Fibroblast of pulmonary artery (primary cell): Measurements from ENCODE around the gene CPEB4.

Experiments used
- DNase-seq: peaks from one replicate; pipeline ENCODE4 v3.0.0-alpha.2; 2010; ENCODE audit warnings: low read depth
- H3K4me3 ChIP-seq: replicated peaks from 2 replicates; pipeline ENCODE4 v1.5.1; 2011; ENCODE audit warnings: low read depth, mild to moderate bottlenecking, control low read depth, low read length, moderate library complexity
- CTCF ChIP-seq: IDR thresholded peaks from 2 replicates; pipeline ENCODE4 v1.5.1; 2011; ENCODE audit warnings: mild to moderate bottlenecking, control low read depth, low read length, inconsistent platforms; ENCODE audit errors: missing control alignments

Gene CPEB4

GRCh38 chr5:173922527-173922926 is 34.4 kb downstream of the CPEB4 start:
- TF ChIP-seq CTCF = no peak
- DNase-seq = no peak
- no peak overlapping the region for H3K4me3 ChIP-seq

- no peak for TF ChIP-seq CTCF
- H3K4me3 ChIP-seq = no peak overlapping the region
- peak; percentile 49 for DNase-seq
Observed at GRCh38 chr5:173923218-173924095, 35.3 kb downstream of the CPEB4 start.

- DNase-seq = no peak
- no peak for TF ChIP-seq CTCF
- no peak overlapping the region for H3K4me3 ChIP-seq
Observed at GRCh38 chr5:173924899-173925298, 36.8 kb downstream of the CPEB4 start.

- peak; percentile 68 for TF ChIP-seq CTCF
- no peak overlapping the region for H3K4me3 ChIP-seq
- DNase-seq = peak; percentile 69
Observed at GRCh38 chr5:173925449-173926071, 37.4 kb downstream of the CPEB4 start.

- TF ChIP-seq CTCF = no peak
- no peak overlapping the region for H3K4me3 ChIP-seq
- peak; percentile 57 for DNase-seq
Observed at GRCh38 chr5:173926359-173926758, 38.2 kb downstream of the CPEB4 start.

- no peak for TF ChIP-seq CTCF
- H3K4me3 ChIP-seq = no peak overlapping the region
- no peak for DNase-seq
Observed at GRCh38 chr5:173928871-173929574, 40.9 kb downstream of the CPEB4 start.
